K562 (cell line): ENCODE measurements around the gene NUDT1. TPM values are rescaled to one million over a fixed set of nuclear protein-coding genes. Genes with fewer than 3 reads are reported as not detected.

Experiments used
- ATAC-seq: fragments of 200-7000 bp; cut with Tn5 transposase; 3 replicates; pipeline ENCODE4 v1.9.1; 2020; ENCODE audit warnings: moderate library complexity
- BruUV-seq: library from RNA; stranded (reverse); fragments of 400-500 nt; replicated peaks from 2 replicates; lab custom pipeline; 2021; lab: Mats Ljungman, UMichigan
- CTCF ChIA-PET: fragments of 300-600 bp; formaldehyde crosslinking; extraction: SDS; loops from one replicate; lab custom pipeline; 2021; ENCODE audit warnings: low intra/inter-chr PET ratio; lab: Yijun Ruan, JAX
- POLR2A ChIA-PET: fragments of 300-600, 350-650 bp; sonication (Branson Sonifier 250); formaldehyde crosslinking; extraction: SDS; loops from one replicate; lab custom pipeline; 2021; ENCODE audit warnings: antibody characterized with exemption, inconsistent platforms; lab: Yijun Ruan, JAX
- DNase-seq, 4 experiments: peaks; one replicate each; pipeline versions ENCODE4 v3.0.0 to v3.0.0-alpha.2; 2011 to 2018; ENCODE audit warnings: low spot score in 3 of 4, mixed read lengths in 3 of 4; ENCODE audit errors: extremely low read depth in 1 of 4
- FAIRE-seq: peaks from 2 replicates; lab custom pipeline; 2011; peaks lifted over from hg19 to GRCh38; lab: Jason Lieb, UNC
- H2AFZ ChIP-seq: 2 replicates; pipeline ENCODE4 v1.6.0; 2011; ENCODE audit warnings: low read depth, low read length, control low read depth, inconsistent platforms
- H3K27ac ChIP-seq: fragments of 200-600 bp; 3 replicates; pipeline ENCODE4 v1.8.0; 2011; ENCODE audit warnings: low read depth, mild to moderate bottlenecking, control low read depth, inconsistent platforms, low read length, moderate library complexity, mixed read lengths; ENCODE audit errors: extremely low read depth
- H3K27me3 ChIP-seq, 2 experiments: fragments of 300-600 bp in 1 of 2; 2 replicates in 1 of 2; 3 replicates in 1 of 2; pipeline versions ENCODE4 v1.6.0 to v1.8.0; 2011; ENCODE audit warnings: inconsistent platforms in 2 of 2, low read length in 2 of 2, mild to moderate bottlenecking in 1 of 2, mixed read lengths in 1 of 2, moderate library complexity in 1 of 2; ENCODE audit not compliant: control insufficient read depth in 2 of 2, insufficient read depth in 2 of 2
- H3K36me3 ChIP-seq: fragments of 300-600 bp; 3 replicates; pipeline ENCODE4 v1.8.0; 2011; ENCODE audit warnings: mild to moderate bottlenecking, low read length, inconsistent platforms; ENCODE audit not compliant: control insufficient read depth, insufficient read depth
- H3K4me1 ChIP-seq, 2 experiments: fragments of 200-600 bp in 1 of 2; replicated peaks in 1 of 2; 2 replicates in 1 of 2; 3 replicates in 1 of 2; pipeline versions ENCODE4 v1.5.1 to v1.8.0; 2011; ENCODE audit warnings: inconsistent platforms in 2 of 2, low read length in 2 of 2, mild to moderate bottlenecking in 1 of 2, mixed read lengths in 1 of 2, moderate library complexity in 1 of 2; ENCODE audit not compliant: control insufficient read depth in 2 of 2, insufficient read depth in 2 of 2
- H3K4me2 ChIP-seq: 2 replicates; pipeline ENCODE4 v1.6.1; 2011; ENCODE audit warnings: low read length, control low read depth, inconsistent platforms, mixed read lengths; ENCODE audit not compliant: insufficient read depth
- H3K4me3 ChIP-seq: fragments of 200-600 bp; sonication (generic), shearing (Covaris generic); 2 replicates; pipeline ENCODE4 v1.5.1; 2016; ENCODE audit warnings: control low read depth, inconsistent platforms
- H3K79me2 ChIP-seq: fragments of 200-600 bp; 3 replicates; pipeline ENCODE4 v1.8.0; 2011; ENCODE audit warnings: low read length, inconsistent platforms; ENCODE audit not compliant: control insufficient read depth, insufficient read depth
- H3K9ac ChIP-seq, 2 experiments: 2 replicates each; pipeline versions ENCODE4 v1.6.0 to v1.6.1; 2011; ENCODE audit warnings: low read depth in 2 of 2, low read length in 2 of 2, control low read depth in 1 of 2, inconsistent platforms in 1 of 2, mild to moderate bottlenecking in 1 of 2, mixed read lengths in 1 of 2; ENCODE audit not compliant: insufficient read depth in 1 of 2
- H3K9me1 ChIP-seq: one replicate; pipeline ENCODE4 v1.6.0; 2011; ENCODE audit warnings: inconsistent platforms, mild to moderate bottlenecking, low read length, moderate library complexity; ENCODE audit not compliant: control insufficient read depth, insufficient read depth
- H3K9me3 ChIP-seq: replicated peaks from 2 replicates; pipeline ENCODE4 v1.5.1; 2011; ENCODE audit warnings: low read depth, low read length, inconsistent platforms; ENCODE audit not compliant: control insufficient read depth, insufficient read depth
- H4K20me1 ChIP-seq: replicated peaks from 2 replicates; pipeline ENCODE4 v1.6.1; 2011; ENCODE audit warnings: low read length, inconsistent platforms, mixed read lengths; ENCODE audit not compliant: control insufficient read depth, insufficient read depth
- CHD4 ChIP-seq: fragments of 200-600 bp; sonication (generic); IDR thresholded peaks from 3 replicates; pipeline ENCODE4 v1.6.1; 2012; ENCODE audit warnings: low read depth, mild to moderate bottlenecking, mixed read lengths, low read length, inconsistent platforms; ENCODE audit not compliant: insufficient read depth, insufficient replicate concordance, poor library complexity, severe bottlenecking
- HNRNPLL ChIP-seq: fragments of 200-400 bp; formaldehyde crosslinking; IDR thresholded peaks from 2 replicates; pipeline ENCODE4 v1.6.1; 2017; ENCODE audit warnings: low read length, low read depth, mild to moderate bottlenecking; ENCODE audit not compliant: poor library complexity, severe bottlenecking
- NONO ChIP-seq, 2 experiments: fragments of 200-400 bp in 1 of 2; fragments of 450-650 bp in 1 of 2; formaldehyde crosslinking in 1 of 2; IDR thresholded peaks; 2 replicates each; pipeline ENCODE4 v1.6.1; 2017; ENCODE audit warnings: low read depth in 2 of 2, mild to moderate bottlenecking in 2 of 2, moderate library complexity in 2 of 2, low read length in 1 of 2
- POLR2AphosphoS2 ChIP-seq: IDR thresholded peaks from 2 replicates; pipeline ENCODE4 v1.6.1; 2012; ENCODE audit warnings: low read length, improper control_type of control experiment
- RFX7 ChIP-seq: fragments of 250-450 bp; sonication (Bioruptor Pico); IDR thresholded peaks from 2 replicates; pipeline ENCODE4 v1.5.1; 2021; ENCODE audit warnings: mild to moderate bottlenecking
- SP2 ChIP-seq: IDR thresholded peaks from 2 replicates; pipeline ENCODE4 v1.6.1; 2011; ENCODE audit warnings: mild to moderate bottlenecking, low read depth, low read length, moderate library complexity; ENCODE audit not compliant: poor library complexity, severe bottlenecking; ENCODE audit errors: extremely low read depth
- ZNF444 ChIP-seq: fragments of 250-450 bp; sonication (Bioruptor Pico); IDR thresholded peaks from 2 replicates; pipeline ENCODE4 v1.4.0; 2020; ENCODE audit warnings: mild to moderate bottlenecking, moderate library complexity
- WGBS: fragments of 100-300 bp; shearing (Covaris generic); methylation state at CpG from one replicate; pipeline ENCODE4 v1.1.6; 2016; ENCODE audit warnings: low coverage, mixed read lengths; ENCODE audit not compliant: insufficient coverage; ENCODE audit errors: missing lambda C conversion rate; 5-methylcytosine and 5-hydroxymethylcytosine counted together
- in situ Hi-C: fragments of 300-500 bp; cut with MboI; formaldehyde crosslinking; loops from 4 replicates; pipeline ENCODE4 v1.15.0; 2018; ENCODE audit warnings: inconsistent platforms, mixed read lengths
- intact Hi-C: fragments of 100-400 bp; cut with micrococcal nuclease; formaldehyde crosslinking; loops from 2 replicates; pipeline ENCODE4 v1.14.2; 2022
- polyA plus RNA-seq, 8 experiments: library from polyadenylated mRNA; depleted of rRNA in 4 of 8; stranded (reverse) in 5 of 8; unstranded in 3 of 8; fragments of >200 nt; fragmentation: Nextera tagmentation in 2 of 8; fragmentation: Illumina TruSeq in 1 of 8; extraction: Ambion mirVana in 2 of 8; extraction: Trizol in 1 of 8; gene quantifications; 2 replicates each; pipeline versions ENCODE4 v1.2.1 to v1.2.3, GENCODE V29; 2011 to 2014; ENCODE audit warnings: inconsistent platforms in 1 of 8, missing spikeins in 1 of 8
- total RNA-seq, 7 experiments: library from RNA; depleted of rRNA in 6 of 7; stranded (reverse); fragments of >200 nt in 6 of 7; fragmentation: Illumina TruSeq in 2 of 7; extraction: Trizol in 2 of 7; gene quantifications; 2 replicates each; pipeline versions ENCODE4 v1.2.1 to v1.2.3, GENCODE V29; 2011 to 2021; ENCODE audit warnings: low replicate concordance in 1 of 7
- TF ChIP-seq, protein P1 (sequence below): fragments of 150-350 bp; IDR thresholded peaks from 2 replicates; pipeline ENCODE4 v1.6.1; 2014; ENCODE audit warnings: low read depth, mild to moderate bottlenecking, low read length, borderline replicate concordance

NUDT1 gene
- total and polyA plus RNA-seq, 9 of the 15 experiments (the other 6 are each of a cell fraction or from before 2014, with no cell fraction given) = 5.3 to 73.3 (median 29.6) TPM

DNA sequence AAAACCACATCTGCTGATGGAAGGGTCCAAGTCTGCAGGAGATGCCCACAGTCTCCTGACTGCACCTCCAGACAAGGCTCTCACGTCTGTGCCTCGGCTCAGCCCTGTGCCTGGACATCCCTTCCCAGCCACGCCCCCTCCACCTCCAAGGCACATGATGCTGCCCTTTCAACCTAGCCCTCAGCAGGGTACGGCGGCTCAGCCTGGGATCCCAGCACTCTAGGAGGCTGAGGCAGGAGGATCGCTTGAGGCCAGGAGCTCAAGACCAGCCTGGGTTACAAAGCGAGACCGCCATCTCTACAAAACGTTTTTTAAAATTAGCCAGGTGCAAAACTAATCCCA lies 23.6 kb upstream of the NUDT1 start (continued):
- TF ChIP-seq HNRNPLL (no peak), CHD4 (no peak), POLR2AphosphoS2 (no peak), NONO (IDR thresholded peaks at IDR 0.05; ENCODE audit: low read depth in 2 of 2, low read length in 1 of 2) (no peak)
- TF ChIP-seq, protein P1, sequence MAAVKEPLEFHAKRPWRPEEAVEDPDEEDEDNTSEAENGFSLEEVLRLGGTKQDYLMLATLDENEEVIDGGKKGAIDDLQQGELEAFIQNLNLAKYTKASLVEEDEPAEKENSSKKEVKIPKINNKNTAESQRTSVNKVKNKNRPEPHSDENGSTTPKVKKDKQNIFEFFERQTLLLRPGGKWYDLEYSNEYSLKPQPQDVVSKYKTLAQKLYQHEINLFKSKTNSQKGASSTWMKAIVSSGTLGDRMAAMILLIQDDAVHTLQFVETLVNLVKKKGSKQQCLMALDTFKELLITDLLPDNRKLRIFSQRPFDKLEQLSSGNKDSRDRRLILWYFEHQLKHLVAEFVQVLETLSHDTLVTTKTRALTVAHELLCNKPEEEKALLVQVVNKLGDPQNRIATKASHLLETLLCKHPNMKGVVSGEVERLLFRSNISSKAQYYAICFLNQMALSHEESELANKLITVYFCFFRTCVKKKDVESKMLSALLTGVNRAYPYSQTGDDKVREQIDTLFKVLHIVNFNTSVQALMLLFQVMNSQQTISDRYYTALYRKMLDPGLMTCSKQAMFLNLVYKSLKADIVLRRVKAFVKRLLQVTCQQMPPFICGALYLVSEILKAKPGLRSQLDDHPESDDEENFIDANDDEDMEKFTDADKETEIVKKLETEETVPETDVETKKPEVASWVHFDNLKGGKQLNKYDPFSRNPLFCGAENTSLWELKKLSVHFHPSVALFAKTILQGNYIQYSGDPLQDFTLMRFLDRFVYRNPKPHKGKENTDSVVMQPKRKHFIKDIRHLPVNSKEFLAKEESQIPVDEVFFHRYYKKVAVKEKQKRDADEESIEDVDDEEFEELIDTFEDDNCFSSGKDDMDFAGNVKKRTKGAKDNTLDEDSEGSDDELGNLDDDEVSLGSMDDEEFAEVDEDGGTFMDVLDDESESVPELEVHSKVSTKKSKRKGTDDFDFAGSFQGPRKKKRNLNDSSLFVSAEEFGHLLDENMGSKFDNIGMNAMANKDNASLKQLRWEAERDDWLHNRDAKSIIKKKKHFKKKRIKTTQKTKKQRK = no peak

DNA sequence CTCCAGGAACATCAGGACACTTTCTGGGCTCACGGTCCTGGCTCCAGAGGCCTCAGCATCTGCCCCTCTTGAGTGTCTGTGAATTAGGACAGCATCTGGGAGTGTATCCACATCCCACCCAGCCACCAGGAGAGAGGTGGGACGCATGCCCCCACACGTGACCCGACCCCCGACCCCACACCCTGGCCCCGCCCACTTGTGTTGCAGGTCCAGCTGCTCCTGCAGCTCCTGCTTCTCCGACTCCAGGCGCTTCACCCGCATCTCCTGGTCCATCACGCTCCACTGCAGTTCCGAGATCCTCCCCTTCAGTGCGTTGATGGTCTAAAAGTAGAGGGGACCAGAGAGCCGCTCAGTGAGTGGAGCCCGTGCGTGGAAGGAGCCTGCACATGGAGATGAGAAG lies 22.9 kb upstream of the NUDT1 start:
- H3K4me2 ChIP-seq = no peak overlapping the region
- peaks cover 82% of the 10 kb centered on the region; the same call in 2 of the 3 replicates for H3K36me3 ChIP-seq
- TF ChIP-seq SP2 = no peak
- no peak for TF ChIP-seq ZNF444 (CRISPR knock-in tag)
- TF ChIP-seq RFX7 (CRISPR knock-in tag) = no peak
- WGBS = 100% methylated on average over 4 of the region's 15 CpGs
- H3K9me3 ChIP-seq = no peaks in the 10 kb centered on the region
- ATAC-seq (no peak), DNase-seq (no peak), FAIRE-seq (no peak)
- no peaks in the 10 kb centered on the region; a peak in 1 of 5 replicates for H3K4me1 ChIP-seq
- no peaks in the 10 kb centered on the region for H3K27me3 ChIP-seq
- H3K9ac ChIP-seq = no peak overlapping the region
- H3K4me3 ChIP-seq = no peak overlapping the region
- H4K20me1 ChIP-seq = no peaks in the 10 kb centered on the region
- no peak overlapping the region for H3K27ac ChIP-seq
- H3K9me1 ChIP-seq = no peaks in the 10 kb centered on the region
- in situ Hi-C loops (no loop called here), intact Hi-C loops (no loop called here)
- BruUV-seq = no TSS peak
- ChIA-PET CTCF (no interaction called here), POLR2A (no interaction called here)
- H3K79me2 ChIP-seq = no peaks in the 10 kb centered on the region
- H2AFZ ChIP-seq = no peak overlapping the region
